Left ventricle myocardium inferior (tissue), 1 donor: Measurements from ENCODE around the gene ZBTB5. TPM values are rescaled to one million over a fixed set of nuclear protein-coding genes. Genes with fewer than 3 reads are reported as not detected.

Source experiments
- DNase-seq: peaks from one replicate; pipeline ENCODE4 v3.0.0-alpha.2; 2020
- H3K27ac ChIP-seq: fragments of 200-600 bp; replicated peaks from 2 replicates; pipeline ENCODE4 v1.8.0; 2021
- H3K27me3 ChIP-seq: fragments of 200-600 bp; 2 replicates; pipeline ENCODE4 v1.8.0; 2021; ENCODE audit warnings: low read depth
- H3K36me3 ChIP-seq: fragments of 200-600 bp; 2 replicates; pipeline ENCODE4 v1.8.0; 2021
- H3K4me1 ChIP-seq: fragments of 200-600 bp; 2 replicates; pipeline ENCODE4 v1.8.0; 2021
- H3K4me3 ChIP-seq: fragments of 200-600 bp; 2 replicates; pipeline ENCODE4 v1.8.0; 2021; ENCODE audit warnings: mild to moderate bottlenecking, moderate library complexity
- H3K9me3 ChIP-seq: fragments of 200-600 bp; replicated peaks from 2 replicates; pipeline ENCODE4 v1.8.0; 2021
- CTCF ChIP-seq: fragments of 200-600 bp; IDR thresholded peaks from 2 replicates; pipeline ENCODE4 v1.8.0; 2021; ENCODE audit warnings: antibody characterized with exemption, mild to moderate bottlenecking, borderline replicate concordance
- intact Hi-C: fragments of 100-400 bp; cut with micrococcal nuclease; formaldehyde crosslinking; loops from one replicate; pipeline ENCODE4 v1.11.0; 2022
- total RNA-seq: library from RNA; stranded (reverse); fragmentation: NEBNext Ultra II Directional; extraction: Animal tissue kit (Norgen Biotek cat#: 25700); gene quantifications from one replicate; pipeline ENCODE4 v1.2.1, GENCODE V29; 2021
- donor health status: DM: no; HTN: yes; CAD: no; lungs with severe emphysema.

The ZBTB5 gene
- total RNA-seq, 1 donor from 2014 or later, result 4.9 TPM

- Histone ChIP-seq H3K27me3 (no peaks in the 10 kb centered on the region), H3K9me3 (no peaks in the 10 kb centered on the region), H3K27ac (peak overlapping the region; percentile 100), H3K4me3 (peak overlapping the region; percentile 99), H3K4me1 (peaks cover 57% of the 10 kb centered on the region), H3K36me3 (no peaks in the 10 kb centered on the region)
- no peak for TF ChIP-seq CTCF
- DNase-seq, result no peak
- intact Hi-C loops, result no loop called here
These were observed 1.2 kb downstream of the ZBTB5 start for GRCh38 chr9:37464006-37464405.

GRCh38 chr9:37456817-37457216, 8.4 kb downstream of the ZBTB5 start:
- Histone ChIP-seq H3K9me3 (peaks cover 6% of the 10 kb centered on the region), H3K4me1 (peaks cover 26% of the 10 kb centered on the region), H3K36me3 (peaks cover 12% of the 10 kb centered on the region), H3K27ac (no peak overlapping the region), H3K27me3 (no peaks in the 10 kb centered on the region), H3K4me3 (no peak overlapping the region)
- TF ChIP-seq CTCF, result no peak
- no peak for DNase-seq
- intact Hi-C loops, result no loop called here

- DNase-seq, result no peak
- intact Hi-C loops, result no loop called here
- Histone ChIP-seq H3K27ac (no peak overlapping the region), H3K36me3 (peaks cover 12% of the 10 kb centered on the region), H3K9me3 (peaks cover 6% of the 10 kb centered on the region), H3K4me1 (peaks cover 25% of the 10 kb centered on the region), H3K27me3 (no peaks in the 10 kb centered on the region), H3K4me3 (no peak overlapping the region)
- TF ChIP-seq CTCF, result no peak
These were observed 9.2 kb downstream of the ZBTB5 start for GRCh38 chr9:37455884-37456647.

GRCh38 chr9:37454238-37454637, 11.0 kb downstream of the ZBTB5 start:
- Histone ChIP-seq H3K36me3 (peaks cover 12% of the 10 kb centered on the region), H3K9me3 (peaks cover 6% of the 10 kb centered on the region), H3K27me3 (no peaks in the 10 kb centered on the region), H3K4me3 (no peak overlapping the region), H3K27ac (no peak overlapping the region), H3K4me1 (peaks cover 20% of the 10 kb centered on the region)
- no peak for TF ChIP-seq CTCF
- no peak for DNase-seq
- intact Hi-C loops, result no loop called here

GRCh38 chr9:37453827-37454226, 11.4 kb downstream of the ZBTB5 start:
- DNase-seq, result no peak
- H3K27ac ChIP-seq, result no peak overlapping the region
- H3K4me3 ChIP-seq, result no peak overlapping the region
- no peak for TF ChIP-seq CTCF
- intact Hi-C loops, result no loop called here
- H3K4me1 ChIP-seq, result peaks cover 20% of the 10 kb centered on the region
- peaks cover 6% of the 10 kb centered on the region for H3K9me3 ChIP-seq
- no peaks in the 10 kb centered on the region for H3K27me3 ChIP-seq
- H3K36me3 ChIP-seq, result peaks cover 12% of the 10 kb centered on the region
